Right renal pelvis (tissue), 4 donors: ENCODE data around the gene PYGM. TPM values are rescaled to one million over a fixed set of nuclear protein-coding genes. Genes with fewer than 3 reads are reported as not detected.

ENCODE experiments used
- DNase-seq, 4 donors: peaks; one replicate each; pipeline ENCODE4 v3.0.0-alpha.2; 2013; ENCODE audit warnings: low read depth in 4 of 4, low spot score in 3 of 4, missing footprints in 1 of 4
- polyA plus RNA-seq, 4 donors: library from polyadenylated mRNA; unstranded; fragments of 120-200 nt; gene quantifications; one replicate each; pipeline ENCODE4 v1.2.1, GENCODE V29; 2013; ENCODE audit not compliant: insufficient read length in 4 of 4

The PYGM gene
- polyA plus RNA-seq, 4 donors = 1.5 to 3.0 (median 2.5) TPM

DNA sequence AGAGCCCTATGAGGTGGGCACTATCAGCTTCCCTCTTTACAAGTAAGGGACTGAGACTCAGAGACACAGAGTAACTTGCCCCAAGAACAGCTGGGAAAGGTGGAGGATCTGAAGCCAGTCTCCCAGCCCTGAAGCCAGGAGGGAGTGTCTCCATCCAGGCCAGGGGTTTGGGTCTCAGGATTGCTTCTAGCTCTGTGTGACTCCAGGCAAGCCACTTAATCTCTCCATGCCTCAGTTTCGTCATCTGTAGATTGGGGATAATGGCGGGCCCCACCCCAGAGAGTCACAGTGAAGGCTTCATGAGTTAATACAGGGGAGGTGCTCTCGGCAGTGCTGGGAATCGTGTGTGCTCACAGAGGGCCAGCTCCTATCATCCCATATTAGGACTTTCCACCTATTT is 32.7 kb upstream of the PYGM start:
- DNase-seq = no peak

DNA sequence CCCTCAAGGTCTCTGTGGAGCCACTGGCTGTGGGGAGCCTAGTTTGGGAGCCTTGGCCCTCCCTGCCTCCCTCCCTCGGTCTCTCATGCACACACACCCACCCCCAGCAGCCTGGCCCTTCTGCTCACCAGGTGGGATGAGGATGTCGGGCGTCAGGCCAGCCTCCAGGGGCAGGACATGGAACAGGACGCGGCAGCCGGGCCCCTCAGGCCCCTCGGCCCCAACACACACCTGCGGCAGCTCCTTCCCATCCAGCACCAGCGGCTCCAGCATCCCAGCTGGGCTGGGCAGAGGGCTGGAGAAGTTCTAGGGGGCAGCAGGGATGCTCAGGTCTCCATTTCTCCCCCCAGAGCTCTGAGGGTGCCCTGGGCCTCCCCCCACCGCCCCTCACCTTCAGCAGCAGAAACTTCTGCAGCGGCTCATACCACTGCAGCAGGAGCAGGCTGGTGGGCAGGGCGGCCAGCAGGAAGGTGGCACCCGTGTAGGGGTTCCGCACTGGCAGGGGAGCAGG is 32.1 kb upstream of the PYGM start:
- DNase-seq = no peak

DNA sequence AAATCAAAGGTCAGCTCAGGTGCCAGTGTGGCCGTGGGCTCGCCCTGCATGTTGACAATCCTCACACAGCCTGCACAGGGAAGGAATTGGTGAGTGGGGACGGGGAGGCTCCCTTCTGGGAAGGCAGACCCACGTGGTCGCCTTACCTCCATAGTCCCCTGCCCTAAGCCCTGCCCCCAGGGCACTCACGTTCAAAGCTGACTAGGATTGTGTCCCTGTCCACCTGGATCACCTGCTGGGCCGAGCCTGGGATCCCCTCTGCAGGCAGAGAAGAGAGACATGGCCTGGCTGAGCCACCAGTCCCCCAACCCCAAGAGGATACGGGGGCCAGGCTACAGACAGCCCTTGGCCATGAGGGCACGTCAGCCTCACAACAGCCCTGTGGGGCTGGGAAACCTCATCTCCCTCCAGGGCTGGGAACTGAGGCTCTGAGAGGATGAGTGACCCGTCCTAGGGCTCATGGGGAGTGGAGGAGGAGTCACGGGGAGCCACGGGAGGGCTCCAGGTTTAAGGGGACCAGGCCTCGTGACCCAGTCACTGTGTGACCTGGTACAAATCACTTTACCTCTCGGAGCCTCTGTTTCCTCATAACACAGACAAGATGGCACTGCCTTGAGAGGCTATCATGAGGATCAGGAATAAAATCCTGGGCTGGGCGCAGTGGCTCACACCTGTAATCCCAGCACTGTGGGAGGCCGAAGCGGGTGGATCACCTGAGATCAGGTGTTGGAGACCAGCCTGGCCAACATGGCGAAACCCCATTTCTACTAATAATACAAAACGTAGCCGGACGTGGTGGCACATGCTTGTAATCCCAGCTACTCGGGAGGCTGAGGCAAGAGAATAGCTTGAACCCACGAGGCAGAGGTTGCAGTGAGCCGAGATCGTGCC is 30.7 kb upstream of the PYGM start:
- no peak for DNase-seq

DNA sequence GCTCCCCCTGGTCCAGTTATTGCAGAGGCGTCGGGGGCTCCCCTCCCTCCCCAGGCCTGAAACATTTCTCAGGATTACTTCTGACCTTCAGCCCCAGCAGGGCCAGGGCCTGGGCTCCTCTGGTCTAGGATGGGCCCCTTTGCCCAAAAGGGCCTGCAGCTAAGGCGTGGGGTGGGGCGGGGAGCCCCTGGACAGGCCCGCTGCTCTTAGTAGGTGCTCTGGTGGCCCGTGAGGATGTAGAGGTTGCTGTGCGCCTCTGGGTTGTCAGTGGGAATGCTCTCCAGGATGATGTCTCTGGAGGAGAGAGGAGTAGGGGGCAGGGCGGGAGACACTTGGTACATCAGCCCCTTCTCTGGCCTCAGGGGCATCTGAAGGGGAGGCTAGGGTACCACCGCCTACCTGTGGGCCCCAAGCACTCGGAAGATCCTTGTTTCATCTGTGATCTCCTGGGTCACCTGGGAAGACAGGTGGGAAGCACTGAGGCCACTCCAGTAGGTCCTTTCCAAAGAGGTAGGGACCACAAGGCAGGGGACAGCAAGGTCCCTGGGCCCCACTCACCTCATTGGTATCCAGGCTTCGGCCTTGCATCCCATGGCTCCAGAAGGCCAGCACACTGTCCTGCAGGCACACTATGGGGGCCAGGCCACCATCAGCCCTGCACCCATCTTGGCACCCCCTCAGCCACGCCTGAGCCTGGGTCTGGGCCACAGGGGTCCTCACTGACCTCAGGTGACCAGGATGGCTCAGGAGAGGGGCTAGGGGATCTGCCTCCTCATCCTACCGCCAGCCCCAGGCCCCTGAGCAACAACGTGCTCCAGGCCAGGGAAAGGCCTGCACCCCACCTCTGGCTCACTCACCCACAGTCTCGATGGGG is 29.8 kb upstream of the PYGM start:
- no peak for DNase-seq

DNA sequence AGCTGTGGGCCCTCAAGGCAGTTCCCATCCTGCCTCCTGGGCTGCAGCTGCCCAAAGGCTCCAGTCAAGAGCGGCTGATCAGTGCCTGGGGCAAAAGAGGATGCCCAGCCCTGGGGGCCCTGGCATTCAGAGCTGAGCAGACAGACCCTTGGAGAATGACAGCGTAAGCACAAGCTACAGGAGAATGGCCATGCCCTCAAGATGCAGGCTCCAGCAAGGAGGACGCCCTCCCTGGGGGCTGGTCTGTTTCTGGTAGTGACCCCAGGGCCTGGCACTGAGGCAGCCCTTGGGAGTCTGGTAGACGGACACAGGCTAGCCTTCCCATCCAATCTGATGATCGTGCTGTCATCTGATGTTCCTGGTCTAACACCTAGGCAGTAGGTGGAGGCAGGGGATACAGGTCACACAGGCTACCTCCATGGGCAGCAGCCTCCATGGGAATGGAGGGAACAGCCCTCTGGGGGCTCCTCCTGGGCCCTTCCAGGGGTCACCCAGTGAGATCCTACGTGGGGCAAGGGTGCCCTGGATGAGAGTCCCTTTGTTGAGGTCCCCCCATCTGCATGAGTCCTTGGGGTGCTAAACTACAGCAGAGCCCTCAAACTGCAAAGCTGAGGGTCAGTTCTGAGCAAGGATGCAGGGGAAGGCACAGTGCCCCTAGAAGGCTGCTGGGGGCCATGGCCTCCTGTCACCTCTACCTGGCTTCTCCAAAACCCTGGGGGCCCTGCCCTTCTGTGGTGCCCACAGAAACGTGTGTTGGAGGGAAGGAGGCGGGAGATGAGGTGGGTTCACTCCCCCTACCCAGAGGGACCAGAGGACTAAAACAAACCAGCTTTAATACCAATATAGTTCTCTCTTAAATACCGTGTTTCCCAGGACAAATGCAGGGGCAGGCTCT is 28.8 kb upstream of the PYGM start:
- DNase-seq = no peak

DNA sequence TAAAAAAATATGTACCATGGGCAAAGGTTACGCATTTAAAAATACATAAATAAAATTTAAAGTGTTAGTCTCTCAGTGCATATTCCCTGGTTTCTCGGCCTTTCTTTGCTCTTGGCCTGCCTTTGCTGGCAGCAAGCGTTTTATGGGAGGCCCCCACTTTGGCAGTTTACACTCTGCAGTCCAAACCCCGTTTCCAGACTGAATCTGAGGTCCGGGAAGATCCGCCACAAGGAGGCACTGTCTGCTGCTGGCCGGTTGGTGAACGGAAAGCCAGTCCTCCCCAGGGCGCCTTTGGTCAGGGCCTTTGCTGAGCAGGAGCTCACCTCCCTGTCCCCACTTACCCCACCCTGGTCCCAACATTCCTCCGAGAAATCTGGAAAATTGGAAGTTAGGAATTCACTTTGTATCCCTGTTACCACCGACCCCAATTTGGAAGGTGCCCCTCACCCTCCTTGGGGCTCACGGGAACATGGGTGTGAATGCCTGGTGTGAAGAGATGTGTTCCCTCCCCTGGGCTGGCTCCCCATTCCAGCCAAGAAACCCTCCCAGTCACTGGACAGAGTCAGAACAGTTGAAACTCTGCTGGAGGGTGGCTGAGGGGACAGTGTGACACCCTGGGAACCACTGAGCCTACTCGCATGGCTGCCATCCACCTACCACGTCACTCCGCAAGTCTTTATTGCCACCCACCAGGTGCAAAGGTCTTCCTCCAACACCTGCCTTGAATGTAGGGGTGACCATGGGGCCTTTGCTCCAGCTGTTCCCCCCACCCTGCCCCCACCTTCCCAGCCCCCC is 27.9 kb upstream of the PYGM start:
- DNase-seq = no peak

DNA sequence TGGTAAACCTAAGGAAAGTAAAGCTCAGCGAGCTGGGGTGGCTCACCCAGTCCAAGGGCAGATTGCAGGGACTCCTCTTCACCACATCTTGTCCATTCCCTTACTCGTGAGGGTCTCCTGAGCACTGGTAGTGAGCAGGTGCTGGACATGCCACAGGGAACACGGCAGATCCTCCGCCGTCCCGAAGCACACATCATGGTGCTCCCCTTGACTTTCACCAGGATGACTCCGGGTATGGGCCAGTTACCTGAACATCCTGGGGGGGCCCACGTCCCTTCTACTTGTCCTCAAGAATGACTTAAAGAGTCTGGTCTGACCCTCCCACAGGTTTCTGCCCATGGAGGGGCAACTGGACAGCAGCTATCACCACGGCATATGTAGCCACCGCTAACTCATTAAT is 26.5 kb upstream of the PYGM start:
- DNase-seq = no peak

DNA sequence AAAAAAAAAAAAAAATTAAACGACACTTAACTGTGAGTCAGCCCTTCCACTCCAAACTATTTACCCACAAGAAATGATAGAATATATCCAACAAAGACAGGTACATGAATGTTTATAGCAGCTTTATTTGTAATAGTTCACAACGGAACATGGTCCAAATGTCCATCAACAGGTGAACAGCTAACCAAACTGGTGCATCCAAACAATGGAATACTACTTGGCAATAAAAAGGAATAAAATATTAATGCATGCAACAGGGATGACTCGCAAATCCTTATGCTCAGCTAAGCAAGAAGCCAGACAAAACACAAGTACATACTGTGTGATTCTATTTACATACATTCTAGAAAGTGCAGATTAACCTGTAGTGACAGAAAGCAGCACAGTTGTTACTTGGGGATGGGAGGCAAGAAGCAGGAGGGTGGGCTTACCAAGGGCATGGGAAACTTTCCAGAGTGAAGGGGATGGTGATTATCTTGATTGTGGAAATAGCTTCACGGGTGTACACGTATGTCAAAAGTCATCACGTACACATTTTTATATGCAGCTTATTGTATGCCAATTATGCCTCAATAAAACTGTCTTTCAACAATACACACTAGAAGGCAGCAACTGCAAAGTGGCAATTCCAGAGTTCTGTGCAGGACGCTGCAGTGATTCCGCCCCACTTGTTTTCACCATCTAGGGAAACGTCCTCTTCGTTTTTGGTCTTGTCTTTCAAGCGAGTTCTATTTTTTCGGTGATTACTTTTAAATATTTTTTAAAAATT is 25.2 kb upstream of the PYGM start:
- no peak for DNase-seq

DNA sequence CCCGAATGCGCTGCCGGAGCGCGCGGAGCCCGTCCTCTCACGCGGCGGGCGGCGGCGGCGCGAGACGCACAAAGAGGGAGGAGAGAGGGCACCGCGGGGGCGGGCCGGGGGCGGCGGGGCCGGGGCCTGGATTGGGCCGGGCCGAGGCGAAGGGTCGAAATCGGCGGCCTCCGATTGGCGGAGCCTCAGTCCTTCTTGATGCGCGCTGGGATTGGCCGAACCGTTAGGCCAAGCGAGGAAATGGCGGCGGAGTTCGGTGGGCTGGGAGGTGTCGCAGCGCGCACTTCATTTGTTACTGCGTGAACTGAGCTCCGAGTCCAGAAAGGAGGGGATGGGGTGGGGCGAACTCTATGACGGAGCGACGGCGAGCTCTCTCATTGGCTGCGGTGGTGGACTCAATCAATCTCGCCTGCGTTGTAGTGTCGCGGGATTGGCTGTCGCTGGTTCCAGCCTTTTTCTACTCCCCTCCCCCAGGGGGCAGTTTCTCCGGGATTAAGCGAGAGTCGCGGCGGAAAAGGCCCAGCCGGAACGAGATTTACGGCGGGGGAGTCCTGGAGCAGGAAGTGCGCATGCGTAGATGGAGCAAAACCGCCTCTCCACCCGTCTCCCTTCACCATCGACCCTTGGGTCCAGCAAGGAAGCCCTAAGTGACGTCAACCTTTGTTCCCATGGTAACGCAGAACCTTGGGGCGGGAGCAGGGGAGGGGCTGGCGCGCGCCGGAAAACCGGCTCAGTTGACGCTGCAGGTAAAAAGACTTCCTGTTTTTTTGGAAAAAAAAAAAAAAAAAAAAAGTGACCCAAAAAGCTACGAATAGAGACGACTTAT is 18.9 kb upstream of the PYGM start, which contains the start of gene SF1:
Gene SF1, minus strand, starts transcription at position 70 of the 826 bp plus-strand sequence. CDS start 150 bp downstream, outside the sequence.
- peak; percentile 99 to 100 (median 100) for DNase-seq

DNA sequence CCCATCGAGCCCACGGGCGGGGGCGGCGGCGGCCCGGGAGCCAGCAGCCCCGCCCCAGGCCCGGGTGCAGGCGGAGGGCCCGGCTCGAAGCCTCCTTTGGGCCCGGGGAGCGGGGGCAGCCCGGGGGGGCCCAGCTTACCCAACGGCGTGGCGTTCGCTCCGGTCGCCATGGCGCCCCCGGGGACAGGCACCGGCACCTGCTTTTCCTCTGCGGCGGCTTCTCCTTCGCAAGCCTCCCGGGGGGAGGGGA is 18.4 kb upstream of the PYGM start:
- DNase-seq = no peak

DNA sequence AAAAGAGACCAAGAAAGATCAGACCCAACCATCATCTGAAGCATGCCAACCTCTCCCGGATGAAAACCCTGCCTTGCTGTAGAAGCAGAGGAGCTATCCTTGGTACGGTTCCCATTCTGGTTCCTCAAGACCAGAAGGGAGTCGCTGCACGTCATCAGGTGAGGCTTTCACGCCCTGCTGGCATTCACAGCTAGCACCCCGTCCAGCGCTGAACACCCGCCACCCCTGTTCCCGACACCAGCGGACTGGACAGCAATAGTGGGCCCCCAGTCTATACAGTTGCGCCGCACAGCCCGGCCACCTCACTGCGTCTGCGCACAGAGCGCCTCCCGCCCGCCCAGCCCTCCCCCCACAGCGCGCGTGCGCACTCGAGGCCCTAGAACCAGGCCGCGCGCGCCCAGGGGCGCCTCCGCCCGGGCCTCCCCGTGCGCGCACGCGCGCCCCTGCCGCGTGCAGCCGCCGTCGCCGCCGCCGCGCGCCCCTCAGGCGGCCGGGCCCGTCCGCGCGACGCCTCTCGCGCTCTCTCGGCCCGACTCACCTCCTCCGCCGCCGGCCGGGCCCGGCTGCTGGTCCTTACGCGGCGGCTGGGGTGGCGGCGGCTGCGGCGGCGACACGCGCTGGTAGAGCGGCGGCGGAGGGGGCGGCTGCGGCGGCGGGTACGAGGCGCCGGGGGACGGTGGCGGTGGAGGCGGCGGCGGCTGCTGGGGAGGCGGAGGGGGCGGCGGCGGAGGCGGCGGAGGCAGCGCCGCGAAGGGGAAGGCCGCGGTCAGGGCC is 17.9 kb upstream of the PYGM start:
- DNase-seq = peak; percentile 69 to 89 (median 80)

DNA sequence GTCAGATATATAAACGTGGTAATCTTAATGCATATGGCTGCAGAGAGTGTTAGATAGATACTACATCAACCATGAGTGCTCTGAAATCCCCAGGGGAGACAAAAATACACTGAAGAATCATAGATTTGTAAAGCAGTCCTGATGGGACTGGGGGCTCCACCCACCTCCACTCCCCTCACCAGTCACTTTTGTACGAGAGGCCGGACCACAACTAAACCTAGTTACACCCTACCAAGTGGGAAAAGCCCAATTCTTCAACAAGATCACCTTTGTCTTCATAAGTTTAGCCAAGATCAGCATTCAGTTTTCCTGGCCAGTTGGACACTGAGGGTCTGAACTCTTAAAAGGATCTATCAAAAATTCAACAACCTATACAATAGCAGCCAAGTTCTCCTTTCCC is 17.1 kb upstream of the PYGM start:
- DNase-seq = no peak

DNA sequence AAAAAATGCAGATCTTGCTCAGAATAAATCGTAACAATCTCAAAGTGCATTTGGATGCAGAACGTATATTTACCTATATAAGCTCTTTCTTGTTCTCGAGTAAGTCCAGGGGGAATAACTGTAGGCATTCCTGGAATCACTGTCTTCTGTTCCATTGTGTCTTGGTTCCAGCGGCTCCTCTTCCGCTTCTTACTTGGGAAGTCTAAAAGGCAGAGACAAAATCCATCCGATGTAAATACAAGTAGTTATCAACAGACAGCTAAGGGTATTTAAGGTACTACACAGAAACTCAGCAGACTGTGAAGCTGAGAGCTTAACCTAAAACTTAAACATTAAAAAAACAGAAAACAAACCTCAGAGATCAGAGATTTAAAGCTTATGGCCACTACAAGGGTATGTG is 16.7 kb upstream of the PYGM start:
- DNase-seq = no peak

DNA sequence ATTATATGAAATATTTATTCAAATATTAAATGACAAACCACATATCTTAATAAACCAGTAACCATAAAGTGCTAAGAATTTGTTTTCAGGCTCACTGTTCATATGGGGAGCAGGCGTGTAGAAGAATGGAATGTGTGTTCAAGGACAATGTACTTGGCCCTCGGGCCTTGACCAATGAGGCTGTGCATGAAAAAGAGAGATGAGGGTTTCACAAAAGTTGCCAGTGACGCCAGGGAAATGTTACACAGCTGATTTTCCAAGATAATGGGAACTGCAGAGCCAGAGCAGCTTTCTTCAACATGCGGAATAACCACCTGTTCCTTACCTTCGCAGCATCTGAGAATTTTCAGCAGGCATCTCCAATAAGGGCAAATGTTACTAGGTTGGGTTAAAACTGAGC is 14.4 kb upstream of the PYGM start:
- DNase-seq = no peak

DNA sequence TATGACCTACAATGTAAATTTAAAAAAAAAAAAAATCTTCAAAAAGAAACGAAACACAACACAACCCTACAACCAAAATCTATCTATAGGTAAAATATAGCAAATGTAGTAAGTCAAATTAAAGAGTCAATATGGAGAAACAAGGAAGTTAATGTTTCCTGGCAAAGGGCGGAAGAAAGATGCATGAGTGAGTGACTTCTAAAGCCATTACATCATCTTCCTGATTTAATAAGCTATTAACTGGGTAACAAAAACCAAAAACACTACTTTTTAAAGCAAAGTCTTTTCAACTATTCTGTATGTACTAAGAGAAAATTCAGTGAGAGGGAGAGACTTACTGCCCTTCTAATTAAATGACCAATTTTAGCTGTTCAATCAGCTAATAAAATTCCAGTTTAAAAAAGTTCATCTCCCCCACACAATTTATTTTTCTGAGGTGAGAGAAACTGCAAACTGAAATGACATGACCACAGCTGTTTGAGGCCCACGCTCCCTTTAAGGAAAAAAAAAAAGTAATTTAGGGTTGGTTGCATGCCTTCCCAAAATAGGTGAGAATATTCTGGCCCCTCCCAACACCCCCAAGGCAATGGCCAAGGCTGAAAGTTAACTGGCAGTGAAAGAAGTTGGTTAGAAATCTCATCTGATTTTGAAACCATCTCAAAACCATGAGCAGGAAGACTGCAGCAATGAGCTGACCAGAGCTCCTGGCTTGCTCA is 12.7 kb upstream of the PYGM start:
- no peak for DNase-seq

DNA sequence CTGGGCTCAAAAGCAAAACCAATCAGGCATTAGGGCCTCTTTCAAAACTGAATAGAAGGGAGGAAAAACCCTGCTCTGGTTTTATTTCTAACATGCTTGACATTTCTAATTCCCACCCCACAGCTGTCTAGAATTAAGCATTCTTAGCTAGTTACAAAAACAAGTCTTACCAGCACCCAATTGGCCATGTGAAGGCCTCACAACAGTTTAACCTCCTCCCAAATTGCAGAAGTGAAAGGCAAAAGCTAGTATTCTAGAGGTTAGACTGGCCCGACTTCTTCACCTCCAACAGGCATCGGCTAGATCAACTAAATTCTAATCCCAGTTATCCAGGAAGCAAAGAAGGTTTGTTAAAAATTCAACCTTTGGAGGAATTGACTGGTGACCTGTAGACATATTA is 12.1 kb upstream of the PYGM start:
- no peak for DNase-seq

DNA sequence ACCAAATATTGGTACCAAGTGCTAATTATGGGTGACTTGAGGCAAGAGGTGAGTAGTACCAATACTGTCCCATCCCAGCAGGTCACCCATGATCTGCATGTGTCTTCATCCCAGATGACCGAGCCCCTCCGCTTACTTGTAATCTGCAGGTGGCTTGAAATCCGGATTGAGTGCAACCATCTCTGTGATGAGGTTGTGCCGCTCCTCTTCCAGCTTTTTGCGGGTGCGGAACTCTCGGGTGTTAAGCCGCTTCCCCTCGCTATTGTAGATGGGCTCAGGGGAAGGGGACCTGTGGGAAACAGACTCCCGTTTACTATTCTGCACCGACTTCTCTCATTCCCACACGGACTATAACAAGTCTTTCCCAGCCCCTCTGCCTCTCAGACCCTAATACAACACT is 10.3 kb upstream of the PYGM start:
- no peak for DNase-seq
